Astrocyte (in vitro differentiated cells and primary cell): ENCODE measurements around the gene LRRC18. TPM values are rescaled to one million over a fixed set of nuclear protein-coding genes. Genes with fewer than 3 reads are reported as not detected.

Experiments
- DNase-seq: peaks from one replicate; pipeline ENCODE4 v3.0.0-alpha.2; 2010; ENCODE audit warnings: low read depth
- FAIRE-seq: peaks from 2 replicates; lab custom pipeline; 2011; peaks lifted over from hg19 to GRCh38; lab: Jason Lieb, UNC
- H2AFZ ChIP-seq: 2 replicates; pipeline ENCODE4 v1.6.0; 2012; ENCODE audit warnings: low read depth, low read length, inconsistent platforms
- H3K27ac ChIP-seq: 2 replicates; pipeline ENCODE4 v1.5.1; 2011; ENCODE audit warnings: low read depth, low read length, inconsistent platforms
- H3K27me3 ChIP-seq: 2 replicates; pipeline ENCODE4 v1.6.0; 2011; ENCODE audit warnings: low read length, inconsistent platforms; ENCODE audit not compliant: insufficient read depth
- H3K36me3 ChIP-seq: 2 replicates; pipeline ENCODE4 v1.5.1; 2011; ENCODE audit warnings: low read length, inconsistent platforms; ENCODE audit not compliant: insufficient read depth
- H3K4me1 ChIP-seq: 2 replicates; pipeline ENCODE4 v1.5.1; 2011; ENCODE audit warnings: low read length, inconsistent platforms; ENCODE audit not compliant: insufficient read depth
- H3K4me2 ChIP-seq: 2 replicates; pipeline ENCODE4 v1.6.0; 2012; ENCODE audit warnings: low read length, inconsistent platforms
- H3K4me3 ChIP-seq: 2 replicates; pipeline ENCODE4 v1.5.1; 2011; ENCODE audit warnings: low read depth, mild to moderate bottlenecking, low read length, inconsistent platforms; ENCODE audit not compliant: insufficient read depth
- H3K79me2 ChIP-seq: 2 replicates; pipeline ENCODE4 v1.6.0; 2012; ENCODE audit warnings: mild to moderate bottlenecking, low read length, inconsistent platforms; ENCODE audit not compliant: insufficient read depth
- H3K9ac ChIP-seq: 2 replicates; pipeline ENCODE4 v1.6.0; 2012; ENCODE audit warnings: mild to moderate bottlenecking, low read length, inconsistent platforms
- H3K9me3 ChIP-seq: 2 replicates; pipeline ENCODE4 v1.5.1; 2012; ENCODE audit warnings: low read depth, mild to moderate bottlenecking, low read length, inconsistent platforms; ENCODE audit not compliant: insufficient read depth
- H4K20me1 ChIP-seq: 2 replicates; pipeline ENCODE4 v1.6.0; 2012; ENCODE audit warnings: low read length, inconsistent platforms; ENCODE audit not compliant: insufficient read depth
- H3K27ac Mint-ChIP-seq: one replicate; pipeline ENCODE4 v1.8.0; 2021; ENCODE audit warnings: mild to moderate bottlenecking, mixed read lengths; ENCODE audit not compliant: unreplicated experiment
- H3K27me3 Mint-ChIP-seq: one replicate; pipeline ENCODE4 v1.8.0; 2021; ENCODE audit warnings: low read depth, mixed read lengths; ENCODE audit not compliant: unreplicated experiment
- H3K36me3 Mint-ChIP-seq: one replicate; pipeline ENCODE4 v1.8.0; 2021; ENCODE audit warnings: low read depth, mixed read lengths; ENCODE audit not compliant: unreplicated experiment
- H3K4me1 Mint-ChIP-seq: one replicate; pipeline ENCODE4 v1.8.0; 2021; ENCODE audit warnings: low read depth, mixed read lengths; ENCODE audit not compliant: unreplicated experiment
- H3K4me3 Mint-ChIP-seq: one replicate; pipeline ENCODE4 v1.8.0; 2021; ENCODE audit warnings: mild to moderate bottlenecking, moderate library complexity, mixed read lengths; ENCODE audit not compliant: unreplicated experiment
- H3K9me3 Mint-ChIP-seq: one replicate; pipeline ENCODE4 v1.8.0; 2021; ENCODE audit warnings: mild to moderate bottlenecking, mixed read lengths; ENCODE audit not compliant: unreplicated experiment
- CTCF ChIP-seq: IDR thresholded peaks from 2 replicates; pipeline ENCODE4 v1.5.1; 2011; ENCODE audit warnings: low read depth, mild to moderate bottlenecking, inconsistent platforms, low read length, moderate library complexity; ENCODE audit not compliant: insufficient read depth
- EZH2 ChIP-seq: IDR thresholded peaks from 2 replicates; pipeline ENCODE4 v1.6.1; 2012; ENCODE audit warnings: mild to moderate bottlenecking, low read length, inconsistent platforms; ENCODE audit not compliant: insufficient read depth
- total RNA-seq: library from RNA; stranded (reverse); gene quantifications from 2 replicates; pipeline ENCODE4 v1.2.1, GENCODE V29; 2021

LRRC18 gene
- total RNA-seq, 1 donor from 2014 or later: not detected

- no peak overlapping the region for H3K27ac ChIP-seq
- Mint-ChIP-seq H3K4me3 (no peak overlapping the region), H3K27ac (no peak overlapping the region), H3K27me3 (peaks cover 55% of the 10 kb centered on the region), H3K36me3 (no peaks in the 10 kb centered on the region), H3K4me1 (no peaks in the 10 kb centered on the region), H3K9me3 (peaks cover 2% of the 10 kb centered on the region)
- no peak for DNase-seq
- no peak for FAIRE-seq
- H4K20me1 ChIP-seq: no peaks in the 10 kb centered on the region
- H3K9ac ChIP-seq: no peak overlapping the region
- H3K36me3 ChIP-seq: no peaks in the 10 kb centered on the region
- no peaks in the 10 kb centered on the region for H3K9me3 ChIP-seq
- TF ChIP-seq EZH2 (no peak), CTCF (peak; percentile 12)
- H3K27me3 ChIP-seq: peaks cover 4% of the 10 kb centered on the region
- no peak overlapping the region for H3K4me3 ChIP-seq
- H3K4me1 ChIP-seq: no peaks in the 10 kb centered on the region
- H3K4me2 ChIP-seq: no peak overlapping the region
- no peak overlapping the region for H2AFZ ChIP-seq
- H3K79me2 ChIP-seq: no peaks in the 10 kb centered on the region
Observed at GRCh38 chr10:48976196-48976595, 36.6 kb upstream of the LRRC18 start.

DNA sequence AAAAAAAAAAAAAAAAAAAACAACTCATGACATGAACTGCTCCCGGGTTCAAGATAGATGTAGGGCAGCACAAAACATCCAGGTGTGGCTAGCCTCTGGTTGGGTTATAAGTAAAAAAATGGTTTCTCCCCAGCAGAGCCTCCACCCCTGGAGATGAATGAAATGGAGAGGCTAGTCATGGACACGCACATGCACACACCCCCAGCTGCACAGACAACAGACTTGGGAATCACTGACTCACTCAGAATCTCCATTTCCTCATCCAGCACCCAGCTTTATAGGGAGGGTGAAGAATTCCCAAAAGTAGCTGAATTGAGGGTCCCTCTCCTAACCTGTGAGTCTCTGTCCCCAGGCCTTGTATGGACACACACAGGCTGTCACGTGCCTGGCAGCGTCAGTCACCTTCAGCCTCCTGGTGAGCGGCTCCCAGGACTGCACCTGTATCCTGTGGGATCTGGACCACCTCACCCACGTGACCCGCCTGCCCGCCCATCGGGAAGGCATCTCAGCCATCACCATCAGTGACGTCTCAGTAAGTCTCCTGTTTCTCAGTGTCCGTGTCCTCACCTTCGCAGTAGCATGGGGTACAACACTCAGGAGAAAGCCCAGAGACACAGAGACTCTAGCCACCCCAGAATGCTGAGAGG, 35.0 kb upstream of the LRRC18 start:
- H3K27me3 ChIP-seq: peaks cover 2% of the 10 kb centered on the region
- no peaks in the 10 kb centered on the region for H3K79me2 ChIP-seq
- H3K4me3 ChIP-seq: no peak overlapping the region
- no peaks in the 10 kb centered on the region for H3K9me3 ChIP-seq
- H4K20me1 ChIP-seq: no peaks in the 10 kb centered on the region
- no peaks in the 10 kb centered on the region for H3K36me3 ChIP-seq
- no peak for DNase-seq
- H3K36me3 Mint-ChIP-seq: no peaks in the 10 kb centered on the region
- no peak overlapping the region for H3K27ac ChIP-seq
- no peak overlapping the region for H3K4me3 Mint-ChIP-seq
- H3K9ac ChIP-seq: no peak overlapping the region
- FAIRE-seq: no peak
- no peaks in the 10 kb centered on the region for H3K4me1 Mint-ChIP-seq
- no peak for TF ChIP-seq EZH2
- TF ChIP-seq CTCF: no peak
- H3K27ac Mint-ChIP-seq: no peak overlapping the region
- no peak overlapping the region for H2AFZ ChIP-seq
- no peak overlapping the region for H3K4me2 ChIP-seq
- H3K4me1 ChIP-seq: no peaks in the 10 kb centered on the region
- H3K9me3 Mint-ChIP-seq: peaks cover 2% of the 10 kb centered on the region
- peaks cover 54% of the 10 kb centered on the region for H3K27me3 Mint-ChIP-seq

- Histone ChIP-seq H3K27ac (no peak overlapping the region), H3K4me3 (no peak overlapping the region), H3K4me1 (no peaks in the 10 kb centered on the region), H4K20me1 (no peaks in the 10 kb centered on the region), H2AFZ (no peak overlapping the region), H3K27me3 (no peaks in the 10 kb centered on the region), H3K4me2 (no peak overlapping the region), H3K79me2 (no peaks in the 10 kb centered on the region), H3K9ac (no peak overlapping the region), H3K9me3 (no peaks in the 10 kb centered on the region), H3K36me3 (no peaks in the 10 kb centered on the region)
- Mint-ChIP-seq H3K36me3 (no peaks in the 10 kb centered on the region), H3K27me3 (peaks cover 43% of the 10 kb centered on the region), H3K9me3 (peaks cover 2% of the 10 kb centered on the region), H3K27ac (no peak overlapping the region), H3K4me1 (no peaks in the 10 kb centered on the region), H3K4me3 (no peak overlapping the region)
- DNase-seq (no peak), FAIRE-seq (no peak)
- no peak for TF ChIP-seq EZH2
- no peak for TF ChIP-seq CTCF
Observed at GRCh38 chr10:48973065-48973464, 33.4 kb upstream of the LRRC18 start.
